Measurements from ENCODE around the gene OR51Q1.

Gene OR51Q1, protein sequence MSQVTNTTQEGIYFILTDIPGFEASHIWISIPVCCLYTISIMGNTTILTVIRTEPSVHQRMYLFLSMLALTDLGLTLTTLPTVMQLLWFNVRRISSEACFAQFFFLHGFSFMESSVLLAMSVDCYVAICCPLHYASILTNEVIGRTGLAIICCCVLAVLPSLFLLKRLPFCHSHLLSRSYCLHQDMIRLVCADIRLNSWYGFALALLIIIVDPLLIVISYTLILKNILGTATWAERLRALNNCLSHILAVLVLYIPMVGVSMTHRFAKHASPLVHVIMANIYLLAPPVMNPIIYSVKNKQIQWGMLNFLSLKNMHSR

DNA sequence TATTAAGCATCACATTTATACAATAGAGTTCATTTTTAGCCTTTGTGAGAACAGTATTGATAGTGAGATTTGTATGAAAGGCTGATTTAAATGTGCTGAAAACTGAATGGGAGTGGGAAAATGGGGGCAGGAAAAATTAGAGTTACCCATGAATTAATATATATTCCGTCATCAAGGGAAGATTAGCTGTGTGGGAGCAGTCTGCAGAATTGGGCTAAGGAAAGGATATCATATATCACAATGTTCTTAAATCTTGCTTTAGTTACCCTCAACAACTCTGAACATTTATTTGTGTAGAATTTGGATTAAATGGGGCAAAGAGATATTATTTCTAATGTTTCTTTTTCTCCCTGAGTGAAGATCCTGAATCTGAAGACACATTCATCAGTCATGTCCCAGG, at the start of gene OR51Q1:
TSS of gene OR51Q1 (plus strand) at position 301 of the 400 bp plus-strand sequence. CDS start at position 391, 90 bp downstream.
- DNase-seq (ENCODE audit: low read depth): no peak
- no peak within 1 kb of the TSS for H3K4me3 ChIP-seq (ENCODE audit: low read depth, low read length)

GRCh38 chr11:5380740-5381342, 41.1 kb upstream of the OR51Q1 start:
- peak; percentile 24 for DNase-seq (ENCODE audit: low read depth)
- no peak overlapping the region for H3K4me3 ChIP-seq (ENCODE audit: low read depth, low read length)

GRCh38 chr11:5383576-5383975, 38.3 kb upstream of the OR51Q1 start, which contains the start of gene OR51M1:
Gene OR51M1, plus strand, starts transcription at chr11:5383812. Its CDS starts 5,587 bp downstream, at chr11:5389399.
- no peak for DNase-seq (ENCODE audit: low read depth)
- H3K4me3 ChIP-seq (ENCODE audit: low read depth, low read length): no peak within 1 kb of the TSS

DNA sequence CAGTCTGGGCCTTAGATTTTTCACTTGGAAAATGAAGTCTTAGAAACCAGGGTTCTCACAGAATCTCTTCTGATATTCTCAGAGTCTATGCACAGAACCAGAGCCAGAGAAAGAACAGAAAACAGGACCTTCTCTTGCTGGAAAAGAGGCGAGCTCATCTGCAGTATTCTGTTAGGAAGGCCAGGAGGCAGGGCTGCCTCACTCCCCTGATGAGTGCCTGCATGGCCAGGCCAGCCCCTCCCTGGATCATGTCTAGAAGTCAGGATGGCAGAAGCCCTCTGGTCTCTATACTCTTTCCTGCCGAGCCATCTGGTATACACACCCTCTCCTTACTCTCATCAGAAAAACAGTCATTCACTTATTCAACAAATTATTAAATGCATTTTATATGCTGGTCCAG, 37.6 kb upstream of the OR51Q1 start:
- DNase-seq (ENCODE audit: low read depth): no peak
- H3K4me3 ChIP-seq (ENCODE audit: low read depth, low read length): no peak overlapping the region

DNA sequence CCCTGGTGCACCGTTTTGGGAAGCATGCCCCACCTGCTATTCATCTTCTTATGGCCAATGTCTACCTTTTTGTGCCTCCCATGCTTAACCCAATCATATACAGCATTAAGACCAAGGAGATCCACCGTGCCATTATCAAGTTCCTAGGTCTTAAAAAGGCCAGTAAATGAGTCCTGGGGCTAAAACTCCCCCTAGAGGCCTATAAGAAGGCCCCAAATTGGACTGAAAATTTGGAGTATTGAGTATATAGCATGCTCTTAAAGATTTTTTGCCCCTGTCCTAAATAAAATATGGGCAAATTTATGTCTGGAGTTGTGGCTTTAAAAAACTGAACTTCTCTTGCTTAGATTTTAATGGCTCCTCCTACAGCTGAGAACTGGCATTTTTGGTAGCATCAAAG, 31.7 kb upstream of the OR51Q1 start:
- DNase-seq (ENCODE audit: low read depth): no peak
- H3K4me3 ChIP-seq (ENCODE audit: low read depth, low read length): no peak overlapping the region

DNA sequence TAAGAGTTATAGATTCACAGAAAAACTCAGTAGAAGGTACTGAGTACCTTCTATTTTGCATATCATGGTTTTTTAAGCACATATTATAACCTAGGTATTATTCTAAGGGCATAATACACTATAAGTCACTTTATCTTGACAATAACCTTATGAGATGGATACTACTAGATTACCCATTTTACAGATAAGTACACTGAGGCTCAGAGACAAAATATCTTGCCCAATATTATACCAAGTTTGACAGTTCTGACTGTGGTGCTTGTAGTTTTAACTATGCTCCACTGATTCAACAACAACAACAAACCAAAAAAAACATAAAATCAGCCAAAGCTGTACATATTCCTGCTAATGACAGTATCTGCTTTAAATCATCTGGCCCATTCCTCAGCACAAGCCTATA, 27.8 kb upstream of the OR51Q1 start:
- no peak overlapping the region for H3K4me3 ChIP-seq (ENCODE audit: low read depth, low read length)
- DNase-seq (ENCODE audit: low read depth): no peak

DNA sequence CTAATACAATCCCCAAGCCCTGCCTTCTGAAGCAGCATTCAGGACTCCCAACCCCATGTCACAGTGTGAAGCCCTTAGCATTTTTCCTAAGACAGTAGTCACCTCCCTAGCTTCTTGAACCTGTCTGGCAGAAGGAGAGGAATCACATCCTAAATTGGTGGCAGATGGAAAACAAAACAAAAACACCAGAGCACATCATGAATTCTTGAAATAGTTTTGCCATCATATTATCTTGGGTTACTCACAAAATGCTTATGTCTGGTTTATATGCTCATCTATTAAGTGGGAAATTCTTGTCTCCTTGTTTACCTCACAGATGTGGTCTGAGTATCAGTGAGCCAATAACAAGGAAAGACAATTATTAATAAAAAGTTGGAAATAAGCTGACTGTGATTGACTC, 23.0 kb upstream of the OR51Q1 start:
- no peak overlapping the region for H3K4me3 ChIP-seq (ENCODE audit: low read depth, low read length)
- no peak for DNase-seq (ENCODE audit: low read depth)

DNA sequence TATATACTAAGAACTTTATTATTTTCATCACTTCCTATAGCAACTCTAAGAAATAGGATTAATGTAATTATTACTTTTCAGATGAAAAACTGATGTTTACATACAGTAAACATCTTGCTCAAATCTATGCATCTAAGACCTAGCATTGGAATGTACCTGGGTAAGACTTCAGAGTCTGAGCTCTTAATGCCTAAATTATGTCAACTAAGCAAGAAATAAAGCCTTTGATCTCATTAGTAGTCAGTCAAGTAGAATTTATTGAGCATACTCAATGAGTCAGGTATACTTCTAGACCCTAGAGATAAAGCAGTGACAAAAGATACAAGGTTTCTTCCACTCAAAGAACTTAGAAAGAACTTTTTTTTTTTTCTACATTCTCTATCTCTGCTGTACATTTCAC, 16.7 kb upstream of the OR51Q1 start:
- no peak overlapping the region for H3K4me3 ChIP-seq (ENCODE audit: low read depth, low read length)
- no peak for DNase-seq (ENCODE audit: low read depth)

- DNase-seq (ENCODE audit: low read depth): no peak
- no peak overlapping the region for H3K4me3 ChIP-seq (ENCODE audit: low read depth, low read length)
Measured at GRCh38 chr11:5420993-5421392, 918 bp upstream of the OR51Q1 start.

DNA sequence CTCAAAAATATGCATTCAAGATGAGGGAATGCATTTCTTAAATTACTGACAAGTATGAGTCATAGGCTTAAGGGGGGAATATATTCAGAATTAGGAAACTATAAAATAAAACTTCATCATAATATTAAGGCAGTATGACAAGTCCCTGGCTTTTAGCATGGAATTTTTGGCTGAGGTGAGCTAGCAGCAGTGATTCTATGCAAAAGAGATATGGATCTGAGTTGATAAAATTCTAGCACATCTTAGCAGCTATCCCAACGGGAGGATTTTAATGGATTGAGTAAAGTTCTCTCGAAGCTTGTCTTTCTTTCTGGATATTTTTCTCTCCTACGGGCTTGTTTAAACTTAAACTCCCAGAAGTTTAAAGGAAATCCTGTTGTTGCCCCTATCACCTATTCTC, 1.2 kb downstream of the OR51Q1 start:
- H3K4me3 ChIP-seq (ENCODE audit: low read depth, low read length): no peak overlapping the region
- DNase-seq (ENCODE audit: low read depth): no peak

- DNase-seq (ENCODE audit: low read depth): no peak
- no peak within 1 kb of the TSS for H3K4me3 ChIP-seq (ENCODE audit: low read depth, low read length)
Measured at GRCh38 chr11:5441414-5441813, 19.5 kb downstream of the OR51Q1 start, which contains the start of gene OR51I1. Gene OR51I1, minus strand, starts transcription at chr11:5441514. Its CDS starts 0 bp downstream, at chr11:5441514.

GRCh38 chr11:5443835-5444393, 22.0 kb downstream of the OR51Q1 start:
- DNase-seq (ENCODE audit: low read depth): no peak
- no peak overlapping the region for H3K4me3 ChIP-seq (ENCODE audit: low read depth, low read length)

DNA sequence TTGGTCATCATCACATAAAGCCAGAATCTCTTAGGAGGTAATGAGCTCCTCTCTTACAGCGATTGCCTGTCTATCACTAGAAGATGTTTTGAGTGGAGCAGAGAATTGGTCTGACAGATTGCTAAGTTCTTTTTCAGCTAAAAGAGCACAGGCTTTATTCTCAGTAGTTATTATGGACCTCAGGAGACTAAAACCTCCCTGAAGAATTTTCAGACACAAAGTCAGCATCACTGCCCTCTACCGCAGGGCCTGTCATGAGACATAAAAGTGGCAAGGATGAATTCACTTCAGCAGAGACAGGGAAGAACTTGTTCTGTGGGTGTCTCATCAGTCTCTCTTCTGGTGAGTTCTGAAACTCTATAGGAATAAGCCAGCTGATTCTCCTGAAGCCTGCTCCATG, 27.1 kb downstream of the OR51Q1 start, which contains the start of gene OR51I2:
TSS of gene OR51I2 (plus strand) at position 301 of the 400 bp plus-strand sequence. CDS start 4,166 bp downstream, outside the sequence.
- H3K4me3 ChIP-seq (ENCODE audit: low read depth, low read length): no peak within 1 kb of the TSS
- no peak for DNase-seq (ENCODE audit: low read depth)

GRCh38 chr11:5449432-5449831, 27.5 kb downstream of the OR51Q1 start:
- no peak for DNase-seq (ENCODE audit: low read depth)
- H3K4me3 ChIP-seq (ENCODE audit: low read depth, low read length): no peak overlapping the region

- H3K4me3 ChIP-seq (ENCODE audit: low read depth, low read length): no peak overlapping the region
- DNase-seq (ENCODE audit: low read depth): no peak
Measured at GRCh38 chr11:5460983-5461621, 39.2 kb downstream of the OR51Q1 start.

DNA sequence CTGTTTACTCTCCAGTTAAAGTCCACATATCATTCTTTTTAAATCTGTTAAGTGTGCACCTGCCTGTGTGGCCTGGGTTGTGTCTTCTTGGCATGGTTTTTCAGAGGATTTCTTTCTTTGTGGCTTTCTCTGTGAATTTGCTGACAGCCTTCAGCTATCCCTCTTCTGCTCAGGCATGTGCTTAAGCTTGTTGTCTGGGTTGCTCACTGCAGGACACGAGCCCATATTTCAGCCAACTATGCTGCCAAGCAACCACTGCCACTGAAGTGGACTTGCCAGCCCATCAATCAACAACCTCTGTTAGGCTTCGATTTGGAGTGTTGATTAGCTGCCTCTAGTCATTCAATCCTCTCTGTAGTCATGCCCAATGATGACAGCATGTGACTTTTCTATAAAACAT, 45.6 kb downstream of the OR51Q1 start:
- H3K4me3 ChIP-seq (ENCODE audit: low read depth, low read length): no peak overlapping the region
- DNase-seq (ENCODE audit: low read depth): no peak

Measured in skeletal muscle cell (primary cell).